Gastrocnemius medialis (tissue), 4 donors: ENCODE measurements around the gene UQCC3.

Source experiments
- CTCF ChIP-seq, 5 experiments: fragments of 450-650 bp in 3 of 5; fragments of 200-600 bp in 2 of 5; sonication (generic) in 2 of 5; IDR thresholded peaks in 4 of 5; conservative IDR thresholded peaks in 1 of 5; 1 replicate in 4 of 5; 2 replicates in 1 of 5; pipeline ENCODE4 v1.5.1; 2016 to 2019; ENCODE audit warnings: antibody characterized with exemption in 5 of 5, mild to moderate bottlenecking in 3 of 5, moderate library complexity in 3 of 5
- POLR2A ChIP-seq, 2 donors: fragments of 450-650 bp; IDR thresholded peaks; one replicate each; pipeline ENCODE4 v1.6.1; 2017; ENCODE audit warnings: antibody characterized with exemption in 2 of 2, mild to moderate bottlenecking in 2 of 2, moderate library complexity in 2 of 2

- TF ChIP-seq CTCF (IDR thresholded peaks at IDR 0.05 in 4 of 5, conservative IDR thresholded peaks at IDR 0.05 in 1 of 5) (no peak), POLR2A (IDR thresholded peaks at IDR 0.05) (no peak)
Observed at GRCh38 chr11:62664405-62665074, 6.9 kb upstream of the UQCC3 start.
